ENCODE measurements around the gene TMEM109. TPM values are rescaled to one million over a fixed set of nuclear protein-coding genes. Genes with fewer than 3 reads are reported as not detected.

Gene TMEM109
- total and polyA plus RNA-seq, 7 experiments from 2014 or later = 49.8 to 287 (median 60.5) TPM

DNA sequence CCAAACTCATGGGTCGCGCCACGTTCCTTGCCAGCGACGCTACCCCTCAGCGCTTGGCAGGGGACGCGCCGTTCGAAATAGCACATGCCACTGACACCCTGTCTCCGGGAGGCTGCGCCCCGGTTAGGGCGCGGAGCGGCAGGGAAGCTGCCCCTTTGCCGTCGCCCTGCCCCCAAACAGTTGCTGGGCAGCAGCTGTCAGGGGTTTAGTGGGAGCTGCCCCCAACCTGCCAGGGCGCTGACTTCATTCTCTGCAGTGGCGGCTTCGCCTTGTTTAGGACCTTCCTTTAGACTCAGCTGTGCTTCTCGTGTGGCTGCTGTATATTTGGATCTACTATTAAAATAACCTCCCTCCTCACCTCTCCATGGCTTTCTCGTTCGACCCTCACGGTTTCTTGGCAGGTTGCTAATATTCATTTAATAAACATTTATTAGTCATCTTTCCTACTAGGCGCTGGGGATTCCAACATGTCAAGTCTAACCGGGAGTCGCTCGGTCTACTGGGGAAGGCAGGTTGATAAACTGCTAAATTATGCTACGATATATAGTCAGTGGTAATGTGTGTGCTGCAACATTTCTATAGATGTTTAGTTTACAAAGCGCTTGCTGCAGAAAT lies 782 bp downstream of the TMEM109 start:
- Mint-ChIP-seq H3K27ac (peak overlapping the region; percentile 79 to 97 (median 89)), H3K9me3 (peaks cover 0 to 1% (median 0%) of the 10 kb centered on the region in 11 donors), H3K36me3 (peaks cover 3 to 14% (median 8%) of the 10 kb centered on the region in 5 donors)

GRCh38 chr11:60915248-60915914 lies 1.4 kb downstream of the TMEM109 start:
- CTCF ChIA-PET = interaction anchor here (0.6 to 1.8 kb wide), 15 partner anchors 10 to 272 kb away, joined by 3 to 6 read pairs (median 4); partner anchors contain the start of gene CD6
- peak; percentile 54 for ATAC-seq
- peaks cover 45 to 69% (median 57%) of the 10 kb centered on the region in 7 donors for H3K4me1 Mint-ChIP-seq

More for the DNA sequence above, 782 bp downstream of the TMEM109 start:
- Mint-ChIP-seq H3K27me3 (peaks cover 0 to 9% (median 0%) of the 10 kb centered on the region in 5 donors), H3K4me3 (peak overlapping the region; percentile 91 to 99 (median 96)), H3K4me1 (peaks cover 45 to 74% (median 58%) of the 10 kb centered on the region in 7 donors)
- ChIA-PET CTCF (interaction anchor here (0.6 to 3.6 kb wide), 16 partner anchors 10 to 272 kb away, joined by 3 to 15 read pairs (median 4); partner anchors contain the start of gene CD6), POLR2A (interaction anchor here (0.5 to 5.1 kb wide), 20 partner anchors 9 to 515 kb away, joined by 3 to 64 read pairs (median 4); partner anchors contain the start of genes CPSF7, PRPF19, SDHAF2 and TMEM132A)
- Histone ChIP-seq H3K4me1 (ENCODE audit: control insufficient read depth in 2 of 2, insufficient read depth in 2 of 2, low read length in 2 of 2) (peaks cover 43 to 45% of the 10 kb centered on the region in 2 donors), H3K27me3 (ENCODE audit: control insufficient read depth in 2 of 2, insufficient read depth in 2 of 2, low read length in 2 of 2) (no peaks in the 10 kb centered on the region), H3K9me3 (ENCODE audit: control insufficient read depth in 2 of 3, low read length in 3 of 3) (no peaks in the 10 kb centered on the region), H3K36me3 (ENCODE audit: control insufficient read depth in 2 of 3, insufficient read depth in 3 of 3, low read length in 3 of 3) (peaks cover under 1 to 7% (median 6%) of the 10 kb centered on the region in 3 experiments), H3K27ac (ENCODE audit: low read depth, low read length) (peak overlapping the region; percentile 94), H3K4me3 (ENCODE audit: low read length) (peak overlapping the region; percentile 94)
- DNase-seq = peak in 6 of 9 donors; percentile 33 to 51 (median 44)
- intact Hi-C loops (cut with micrococcal nuclease) = loop anchor here (1.0 to 10.0 kb wide), 17 partner anchors 8 to 520 kb away; partner anchors contain the start of genes PRPF19 (in 2 of the 2), VPS37C (in 2 of the 2), CD6 (in 1 of the 2) and CYB561A3 (in 1 of the 2)
- ATAC-seq = peak; percentile 14

DNA sequence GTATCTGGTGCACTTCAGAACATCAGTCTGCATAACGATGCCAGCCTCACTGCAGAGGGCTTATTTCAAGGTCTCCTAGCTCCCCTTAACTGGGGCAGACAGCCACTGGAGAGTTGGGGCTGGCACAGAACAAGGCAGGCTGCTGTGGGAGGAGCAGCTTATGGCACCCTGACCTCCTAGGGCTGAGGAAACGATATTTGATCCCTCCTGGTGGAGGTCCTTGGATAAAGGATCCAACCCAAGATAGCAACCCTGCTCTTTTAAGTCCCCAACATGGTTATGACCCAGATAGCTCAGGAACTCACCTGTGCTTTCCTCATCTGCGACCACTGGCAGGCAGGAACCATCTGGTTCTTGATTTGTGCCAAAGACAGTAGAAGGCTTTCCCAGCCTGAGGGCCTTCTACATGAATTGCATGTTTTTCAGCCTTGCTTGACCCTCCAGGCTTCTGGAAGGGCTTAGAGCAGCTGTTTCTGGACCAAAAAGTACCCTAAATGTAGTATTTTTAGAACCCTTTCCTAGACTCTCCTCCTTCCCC lies 2.8 kb downstream of the TMEM109 start:
- peak overlapping the region in 7 of 10 donors; percentile 18 to 91 (median 41) for H3K4me3 Mint-ChIP-seq
- peak overlapping the region in 2 of 9 donors; percentile 3 to 21 for H3K27ac Mint-ChIP-seq
- no peaks in the 10 kb centered on the region for H3K27me3 ChIP-seq (ENCODE audit: control insufficient read depth in 2 of 2, insufficient read depth in 2 of 2, low read length in 2 of 2)
- H3K4me1 ChIP-seq (ENCODE audit: control insufficient read depth in 2 of 2, insufficient read depth in 2 of 2, low read length in 2 of 2) = peaks cover 33 to 35% of the 10 kb centered on the region in 2 donors
- DNase-seq (no peak), ATAC-seq (no peak)
- H3K36me3 Mint-ChIP-seq = peaks cover 17 to 34% (median 25%) of the 10 kb centered on the region in 5 donors
- H3K27ac ChIP-seq (ENCODE audit: low read depth, low read length) = no peak overlapping the region
- POLR2A ChIA-PET = interaction anchor here (0.8 to 5.1 kb wide), 5 partner anchors 13 to 196 kb away, joined by 3 to 64 read pairs (median 7); partner anchors contain the start of gene PRPF19
- peaks cover 0 to 2% (median 0%) of the 10 kb centered on the region in 5 donors for H3K27me3 Mint-ChIP-seq
- peaks cover 12 to 26% (median 25%) of the 10 kb centered on the region in 3 experiments for H3K36me3 ChIP-seq (ENCODE audit: control insufficient read depth in 2 of 3, insufficient read depth in 3 of 3, low read length in 3 of 3)
- H3K9me3 Mint-ChIP-seq = no peaks in the 10 kb centered on the region
- CTCF ChIA-PET = interaction anchor here (1.0 to 1.4 kb wide), 2 partner anchors 13 to 86 kb away, joined by 3 to 4 read pairs; no protein-coding TSS in a partner anchor
- intact Hi-C loops (cut with micrococcal nuclease) = loop anchor here in 1 of 2 donors (5.0 to 10.0 kb wide), 3 partner anchors 166 to 518 kb away; partner anchors contain the start of genes CYB561A3, SDHAF2 and TMEM138
- H3K9me3 ChIP-seq (ENCODE audit: control insufficient read depth in 2 of 3, low read length in 3 of 3) = no peaks in the 10 kb centered on the region
- H3K4me3 ChIP-seq (ENCODE audit: low read length) = no peak overlapping the region
- H3K4me1 Mint-ChIP-seq = peaks cover 39 to 55% (median 44%) of the 10 kb centered on the region in 7 donors

More at GRCh38 chr11:60915248-60915914, 1.4 kb downstream of the TMEM109 start:
- no peaks in the 10 kb centered on the region for H3K9me3 ChIP-seq (ENCODE audit: control insufficient read depth in 2 of 3, low read length in 3 of 3)
- peak in 8 of 9 donors; percentile 45 to 69 (median 56) for DNase-seq
- Mint-ChIP-seq H3K4me3 (peak overlapping the region; percentile 91 to 99 (median 96)), H3K27me3 (peaks cover 0 to 7% (median 0%) of the 10 kb centered on the region in 5 donors), H3K36me3 (peaks cover 8 to 21% (median 15%) of the 10 kb centered on the region in 5 donors), H3K9me3 (no peaks in the 10 kb centered on the region), H3K27ac (peak overlapping the region; percentile 79 to 97 (median 89))
- H3K4me1 ChIP-seq (ENCODE audit: control insufficient read depth in 2 of 2, insufficient read depth in 2 of 2, low read length in 2 of 2) = peaks cover 43 to 45% of the 10 kb centered on the region in 2 donors
- H3K27me3 ChIP-seq (ENCODE audit: control insufficient read depth in 2 of 2, insufficient read depth in 2 of 2, low read length in 2 of 2) = no peaks in the 10 kb centered on the region
- H3K36me3 ChIP-seq (ENCODE audit: control insufficient read depth in 2 of 3, insufficient read depth in 3 of 3, low read length in 3 of 3) = peaks cover 7 to 12% (median 12%) of the 10 kb centered on the region in 3 experiments
- POLR2A ChIA-PET = interaction anchor here (0.6 to 5.1 kb wide), 15 partner anchors 9 to 197 kb away, joined by 3 to 64 read pairs (median 5); partner anchors contain the start of genes PRPF19 and TMEM132A
- peak overlapping the region; percentile 94 for H3K27ac ChIP-seq (ENCODE audit: low read depth, low read length)
- intact Hi-C loops (cut with micrococcal nuclease) = loop anchor here (1.0 to 10.0 kb wide), 13 partner anchors 17 to 519 kb away; partner anchors contain the start of genes VPS37C (in 2 of the 2), CD6 (in 1 of the 2), CYB561A3 (in 1 of the 2) and SDHAF2 (in 1 of the 2)
- H3K4me3 ChIP-seq (ENCODE audit: low read length) = peak overlapping the region; percentile 94

- no peak overlapping the region for H3K27ac ChIP-seq (ENCODE audit: low read depth, low read length)
- peaks cover 33 to 50% (median 40%) of the 10 kb centered on the region in 7 donors for H3K4me1 Mint-ChIP-seq
- no peaks in the 10 kb centered on the region for H3K9me3 Mint-ChIP-seq
- H3K4me3 ChIP-seq (ENCODE audit: low read length) = no peak overlapping the region
- peak overlapping the region in 5 of 10 donors; percentile 4 to 56 (median 41) for H3K4me3 Mint-ChIP-seq
- no peaks in the 10 kb centered on the region for H3K9me3 ChIP-seq (ENCODE audit: control insufficient read depth in 2 of 3, low read length in 3 of 3)
- ATAC-seq = no peak
- H3K4me1 ChIP-seq (ENCODE audit: control insufficient read depth in 2 of 2, insufficient read depth in 2 of 2, low read length in 2 of 2) = peaks cover 28 to 30% of the 10 kb centered on the region in 2 donors
- peaks cover 12 to 31% (median 25%) of the 10 kb centered on the region in 3 experiments for H3K36me3 ChIP-seq (ENCODE audit: control insufficient read depth in 2 of 3, insufficient read depth in 3 of 3, low read length in 3 of 3)
- H3K27me3 ChIP-seq (ENCODE audit: control insufficient read depth in 2 of 2, insufficient read depth in 2 of 2, low read length in 2 of 2) = no peaks in the 10 kb centered on the region
- H3K27me3 Mint-ChIP-seq = peaks cover 0 to under 1% (median 0%) of the 10 kb centered on the region in 5 donors
- H3K27ac Mint-ChIP-seq = peak overlapping the region in 1 of 9 donors; percentile 47
- H3K36me3 Mint-ChIP-seq = peaks cover 18 to 39% (median 27%) of the 10 kb centered on the region in 5 donors
- POLR2A ChIA-PET = interaction anchor here (0.8 to 2.2 kb wide), 2 partner anchors 12 to 46 kb away, joined by 3 to 8 read pairs; no protein-coding TSS in a partner anchor
- no peak for DNase-seq
- CTCF ChIA-PET = interaction anchor here (1.0 kb wide), 1 partner anchor 86 kb away, joined by 4 read pairs; no protein-coding TSS in a partner anchor
- intact Hi-C loops (cut with micrococcal nuclease) = loop anchor here in 1 of 2 donors (5.0 to 10.0 kb wide), 3 partner anchors 165 to 518 kb away; partner anchors contain the start of genes CYB561A3, SDHAF2 and TMEM138
Observed at GRCh38 chr11:60917267-60917666, 3.3 kb downstream of the TMEM109 start.

- Histone ChIP-seq H3K4me1 (ENCODE audit: control insufficient read depth in 2 of 2, insufficient read depth in 2 of 2, low read length in 2 of 2) (peaks cover 17 to 20% of the 10 kb centered on the region in 2 donors), H3K27ac (ENCODE audit: low read depth, low read length) (no peak overlapping the region), H3K27me3 (ENCODE audit: control insufficient read depth in 2 of 2, insufficient read depth in 2 of 2, low read length in 2 of 2) (no peaks in the 10 kb centered on the region), H3K4me3 (ENCODE audit: low read length) (no peak overlapping the region), H3K9me3 (ENCODE audit: control insufficient read depth in 2 of 3, low read length in 3 of 3) (no peaks in the 10 kb centered on the region), H3K36me3 (ENCODE audit: control insufficient read depth in 2 of 3, insufficient read depth in 3 of 3, low read length in 3 of 3) (peaks cover 12 to 43% (median 25%) of the 10 kb centered on the region in 3 experiments)
- H3K4me1 Mint-ChIP-seq = peaks cover 30 to 42% (median 31%) of the 10 kb centered on the region in 7 donors
- ChIA-PET POLR2A (interaction anchor here (1.1 to 2.2 kb wide), 2 partner anchors 14 to 23 kb away, joined by 3 to 8 read pairs; no protein-coding TSS in a partner anchor), CTCF (no interaction called here)
- intact Hi-C loops (cut with micrococcal nuclease) = loop anchor here in 1 of 2 donors (5.0 to 10.0 kb wide), 3 partner anchors 164 to 516 kb away; partner anchors contain the start of genes CYB561A3, SDHAF2 and TMEM138
- no peaks in the 10 kb centered on the region for H3K9me3 Mint-ChIP-seq
- DNase-seq = no peak
- H3K27me3 Mint-ChIP-seq = peaks cover 0 to 7% (median 3%) of the 10 kb centered on the region in 5 donors
- no peak overlapping the region for H3K4me3 Mint-ChIP-seq
- peaks cover 22 to 51% (median 34%) of the 10 kb centered on the region in 5 donors for H3K36me3 Mint-ChIP-seq
- no peak for ATAC-seq
- no peak overlapping the region for H3K27ac Mint-ChIP-seq
Observed at GRCh38 chr11:60918251-60918938, 4.4 kb downstream of the TMEM109 start.
